Measurements from ENCODE around the gene DYRK4. TPM values are rescaled to one million over a fixed set of nuclear protein-coding genes. Genes with fewer than 3 reads are reported as not detected.

The DYRK4 gene
- total RNA-seq, 1 donor: 34.2 TPM

DNA sequence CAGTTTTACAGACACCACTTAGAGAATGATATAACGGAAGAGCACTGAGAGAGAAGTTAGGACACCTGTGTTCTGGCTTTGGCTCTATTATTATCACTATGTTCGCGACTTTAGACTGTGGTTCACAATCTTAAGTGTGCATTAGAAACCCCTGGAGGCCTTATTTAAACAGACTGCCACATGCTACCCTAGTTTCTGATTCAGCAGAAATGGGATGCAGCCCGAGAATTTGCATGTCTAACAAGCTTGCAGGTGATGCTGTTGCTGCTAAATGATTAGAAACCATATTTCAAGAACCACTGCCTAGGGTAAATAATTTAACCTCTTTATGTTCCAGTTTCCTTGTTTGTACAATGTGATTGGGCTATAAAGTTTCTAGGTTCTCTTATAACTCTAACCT is 26.9 kb upstream of the DYRK4 start:
- TF ChIP-seq, protein P1, sequence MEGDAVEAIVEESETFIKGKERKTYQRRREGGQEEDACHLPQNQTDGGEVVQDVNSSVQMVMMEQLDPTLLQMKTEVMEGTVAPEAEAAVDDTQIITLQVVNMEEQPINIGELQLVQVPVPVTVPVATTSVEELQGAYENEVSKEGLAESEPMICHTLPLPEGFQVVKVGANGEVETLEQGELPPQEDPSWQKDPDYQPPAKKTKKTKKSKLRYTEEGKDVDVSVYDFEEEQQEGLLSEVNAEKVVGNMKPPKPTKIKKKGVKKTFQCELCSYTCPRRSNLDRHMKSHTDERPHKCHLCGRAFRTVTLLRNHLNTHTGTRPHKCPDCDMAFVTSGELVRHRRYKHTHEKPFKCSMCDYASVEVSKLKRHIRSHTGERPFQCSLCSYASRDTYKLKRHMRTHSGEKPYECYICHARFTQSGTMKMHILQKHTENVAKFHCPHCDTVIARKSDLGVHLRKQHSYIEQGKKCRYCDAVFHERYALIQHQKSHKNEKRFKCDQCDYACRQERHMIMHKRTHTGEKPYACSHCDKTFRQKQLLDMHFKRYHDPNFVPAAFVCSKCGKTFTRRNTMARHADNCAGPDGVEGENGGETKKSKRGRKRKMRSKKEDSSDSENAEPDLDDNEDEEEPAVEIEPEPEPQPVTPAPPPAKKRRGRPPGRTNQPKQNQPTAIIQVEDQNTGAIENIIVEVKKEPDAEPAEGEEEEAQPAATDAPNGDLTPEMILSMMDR (IDR thresholded peaks at IDR 0.05; ENCODE audit: insufficient read depth, low read length): no peak
- no peak for DNase-seq (ENCODE audit: low read depth)
- no peak overlapping the region for H3K4me3 ChIP-seq (ENCODE audit: low read depth, low read length)

DNA sequence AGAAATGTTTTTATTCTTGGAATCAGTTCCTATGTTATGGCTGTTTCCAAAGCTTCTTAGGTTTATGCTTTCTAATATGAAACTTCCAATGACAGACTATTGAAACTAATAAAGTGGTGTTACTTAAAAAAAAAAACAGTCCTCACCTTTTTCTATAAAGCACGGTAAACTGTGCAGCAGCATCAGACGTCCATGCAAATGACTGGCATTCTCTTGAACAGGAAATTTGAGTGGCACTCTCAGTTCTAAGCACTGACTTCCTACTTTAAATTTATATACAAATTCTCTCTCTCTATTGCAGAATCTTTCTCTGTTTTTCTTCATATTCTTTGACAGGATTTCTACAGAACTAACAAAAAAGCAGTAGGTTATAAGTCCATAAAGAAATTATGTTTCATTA is 26.1 kb upstream of the DYRK4 start:
- no peak overlapping the region for H3K4me3 ChIP-seq (ENCODE audit: low read depth, low read length)
- DNase-seq (ENCODE audit: low read depth): no peak

GRCh38 chr12:4538207-4539160 is 23.5 kb upstream of the DYRK4 start, which contains the start of gene RAD51AP1:
RAD51AP1 (plus strand) TSS chr12:4538890; CDS start chr12:4538940, 50 bp downstream.
- peak; percentile 98 for DNase-seq (ENCODE audit: low read depth)
- TF ChIP-seq, protein P1 (IDR thresholded peaks at IDR 0.05; ENCODE audit: insufficient read depth, low read length): no peak
- H3K4me3 ChIP-seq (ENCODE audit: low read depth, low read length): peak within 1 kb of the TSS; percentile 98

More for the DNA sequence above, 26.1 kb upstream of the DYRK4 start:
- TF ChIP-seq, protein P1 (IDR thresholded peaks at IDR 0.05; ENCODE audit: insufficient read depth, low read length): no peak

DNA sequence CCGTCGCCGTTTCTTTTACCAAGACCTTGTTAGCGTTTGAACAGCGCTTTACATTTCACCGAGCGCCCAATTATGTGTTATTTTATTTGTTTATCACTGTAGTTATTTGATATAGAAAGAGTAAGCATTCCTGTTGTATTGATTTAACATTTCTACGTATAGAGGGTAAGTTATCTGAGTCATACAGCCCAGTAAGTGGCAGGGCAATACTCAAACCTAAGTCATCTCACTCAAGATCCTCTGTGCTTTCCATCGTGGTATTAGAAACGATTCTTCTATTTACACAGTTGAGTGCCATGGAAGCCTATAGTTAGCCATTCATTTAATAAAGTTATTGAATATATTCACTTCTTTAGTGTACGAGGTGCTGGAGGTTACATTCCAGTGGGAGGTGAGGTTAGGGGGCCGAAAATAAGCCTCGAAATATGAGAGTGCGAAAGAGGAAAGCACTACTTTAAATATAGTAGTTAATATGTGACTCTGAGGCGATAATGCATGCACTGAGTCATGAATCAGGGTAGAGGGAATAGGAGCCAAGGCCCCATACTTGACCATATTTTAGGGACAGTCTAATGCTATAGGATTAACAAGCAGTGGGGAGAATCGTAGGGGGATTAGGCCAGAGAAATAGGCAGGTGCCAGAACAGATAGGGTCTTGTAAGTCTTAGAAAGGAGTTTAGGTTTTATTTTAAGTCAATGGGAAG is 22.7 kb upstream of the DYRK4 start:
- peak overlapping the region; percentile 98 for H3K4me3 ChIP-seq (ENCODE audit: low read depth, low read length)
- TF ChIP-seq, protein P1 (IDR thresholded peaks at IDR 0.05; ENCODE audit: insufficient read depth, low read length): no peak
- DNase-seq (ENCODE audit: low read depth): no peak

DNA sequence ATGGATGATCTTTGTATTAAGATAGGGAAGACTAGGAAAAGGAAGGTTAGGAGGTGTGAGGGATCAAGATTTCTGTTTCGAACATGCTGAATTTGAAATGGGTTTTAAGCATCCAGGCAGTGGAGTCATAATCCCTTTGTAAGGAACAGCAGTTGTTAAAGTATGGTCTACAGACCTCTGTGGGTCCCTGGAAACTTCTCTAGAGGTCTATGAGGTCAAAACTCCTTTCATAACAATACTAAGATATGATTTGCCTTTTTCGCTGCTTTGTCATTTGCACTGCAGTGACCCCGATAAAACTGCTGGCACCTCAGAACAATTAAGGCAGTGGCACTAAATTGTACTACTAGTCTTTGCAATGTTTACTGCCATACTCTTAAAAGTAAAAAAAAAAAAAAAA is 21.8 kb upstream of the DYRK4 start:
- no peak overlapping the region for H3K4me3 ChIP-seq (ENCODE audit: low read depth, low read length)
- TF ChIP-seq, protein P1 (IDR thresholded peaks at IDR 0.05; ENCODE audit: insufficient read depth, low read length): no peak
- no peak for DNase-seq (ENCODE audit: low read depth)

GRCh38 chr12:4540638-4541037 is 21.4 kb upstream of the DYRK4 start:
- no peak for DNase-seq (ENCODE audit: low read depth)
- no peak overlapping the region for H3K4me3 ChIP-seq (ENCODE audit: low read depth, low read length)
- TF ChIP-seq, protein P1 (IDR thresholded peaks at IDR 0.05; ENCODE audit: insufficient read depth, low read length): no peak
